Glomerular endothelial cell (primary cell): ENCODE data around the gene EHD4. TPM values are rescaled to one million over a fixed set of nuclear protein-coding genes. Genes with fewer than 3 reads are reported as not detected.

Experiments
- DNase-seq: peaks from one replicate; pipeline ENCODE4 v3.0.0-alpha.2; 2011; ENCODE audit warnings: low read depth, low spot score; ENCODE audit errors: extremely low read depth
- total RNA-seq: library from RNA; depleted of rRNA; stranded (reverse); fragments of >200 nt; gene quantifications from 2 replicates; pipeline ENCODE4 v1.2.3, GENCODE V29; 2015

Gene EHD4
- 170 and 236 TPM in 2 replicates for total RNA-seq

GRCh38 chr15:41972253-41973242 lies at the start of gene EHD4:
EHD4 (minus strand) TSS chr15:41972557; CDS start chr15:41972494, 63 bp downstream.
- DNase-seq: peak; percentile 97

- DNase-seq: no peak
These were observed 49.2 kb upstream of the EHD4 start for GRCh38 chr15:42021593-42021992.

- DNase-seq: no peak
These were observed 48.4 kb upstream of the EHD4 start, which contains the start of gene PLA2G4E for GRCh38 chr15:42020713-42021273. PLA2G4E (minus strand) TSS chr15:42021042; CDS start chr15:42021030, 12 bp downstream.

- no peak for DNase-seq
These were observed 46.2 kb upstream of the EHD4 start for GRCh38 chr15:42018306-42019224.

- DNase-seq: no peak
These were observed 44.6 kb upstream of the EHD4 start for GRCh38 chr15:42016971-42017370.

GRCh38 chr15:42014406-42014805 lies 42.0 kb upstream of the EHD4 start:
- no peak for DNase-seq

- no peak for DNase-seq
These were observed 40.6 kb upstream of the EHD4 start for GRCh38 chr15:42012928-42013482.

- no peak for DNase-seq
These were observed 39.9 kb upstream of the EHD4 start for GRCh38 chr15:42012241-42012640.

- no peak for DNase-seq
These were observed 38.7 kb upstream of the EHD4 start for GRCh38 chr15:42011074-42011473.

- no peak for DNase-seq
These were observed 38.1 kb upstream of the EHD4 start for GRCh38 chr15:42010434-42010833.

- no peak for DNase-seq
These were observed 37.1 kb upstream of the EHD4 start for GRCh38 chr15:42009474-42009873.

GRCh38 chr15:42009022-42009421 lies 36.7 kb upstream of the EHD4 start:
- no peak for DNase-seq

GRCh38 chr15:42007386-42007785 lies 35.0 kb upstream of the EHD4 start:
- DNase-seq: no peak

GRCh38 chr15:42002333-42002732 lies 30.0 kb upstream of the EHD4 start:
- no peak for DNase-seq

- DNase-seq: no peak
These were observed 28.9 kb upstream of the EHD4 start for GRCh38 chr15:42001236-42001635.

GRCh38 chr15:41999290-42000285 lies 27.2 kb upstream of the EHD4 start:
- no peak for DNase-seq

- DNase-seq: no peak
These were observed 25.5 kb upstream of the EHD4 start for GRCh38 chr15:41997845-41998244.

GRCh38 chr15:41996921-41997592 lies 24.7 kb upstream of the EHD4 start:
- DNase-seq: no peak

GRCh38 chr15:41996376-41996775 lies 24.0 kb upstream of the EHD4 start:
- DNase-seq: no peak
